ENCODE results near the gene SORBS2. TPM values are rescaled to one million over a fixed set of nuclear protein-coding genes. Genes with fewer than 3 reads are reported as not detected.
"Not testable (repeated sequence)": the region's sequence is repeated elsewhere in the genome, so short reads cannot be mapped to it uniquely, and the experiment has no call there.

SORBS2 gene
- total RNA-seq, 1 experiment from 2014 or later: 44.5 TPM

- CTCF ChIA-PET: no interaction called here
- H3K9me3 Mint-ChIP-seq: peaks cover 6% of the 10 kb centered on the region; the same call in 1 of the 2 replicates
- H3K27me3 Mint-ChIP-seq (ENCODE audit: low read depth): no peaks in the 10 kb centered on the region
- DNase-seq (ENCODE audit: low spot score) (no peak), ATAC-seq (no peak)
- H3K36me3 Mint-ChIP-seq: no peaks in the 10 kb centered on the region
- TF ChIP-seq GRHL2 (CRISPR knock-in tag; IDR thresholded peaks at IDR 0.05; ENCODE audit: insufficient replicate concordance, severe bottlenecking): no peak
- TF ChIP-seq, protein P1, sequence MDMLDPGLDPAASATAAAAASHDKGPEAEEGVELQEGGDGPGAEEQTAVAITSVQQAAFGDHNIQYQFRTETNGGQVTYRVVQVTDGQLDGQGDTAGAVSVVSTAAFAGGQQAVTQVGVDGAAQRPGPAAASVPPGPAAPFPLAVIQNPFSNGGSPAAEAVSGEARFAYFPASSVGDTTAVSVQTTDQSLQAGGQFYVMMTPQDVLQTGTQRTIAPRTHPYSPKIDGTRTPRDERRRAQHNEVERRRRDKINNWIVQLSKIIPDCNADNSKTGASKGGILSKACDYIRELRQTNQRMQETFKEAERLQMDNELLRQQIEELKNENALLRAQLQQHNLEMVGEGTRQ (CRISPR knock-in tag; IDR thresholded peaks at IDR 0.05): no peak
- TF ChIP-seq CREM (CRISPR knock-in tag; IDR thresholded peaks at IDR 0.05): no peak
- TF ChIP-seq, protein P2, sequence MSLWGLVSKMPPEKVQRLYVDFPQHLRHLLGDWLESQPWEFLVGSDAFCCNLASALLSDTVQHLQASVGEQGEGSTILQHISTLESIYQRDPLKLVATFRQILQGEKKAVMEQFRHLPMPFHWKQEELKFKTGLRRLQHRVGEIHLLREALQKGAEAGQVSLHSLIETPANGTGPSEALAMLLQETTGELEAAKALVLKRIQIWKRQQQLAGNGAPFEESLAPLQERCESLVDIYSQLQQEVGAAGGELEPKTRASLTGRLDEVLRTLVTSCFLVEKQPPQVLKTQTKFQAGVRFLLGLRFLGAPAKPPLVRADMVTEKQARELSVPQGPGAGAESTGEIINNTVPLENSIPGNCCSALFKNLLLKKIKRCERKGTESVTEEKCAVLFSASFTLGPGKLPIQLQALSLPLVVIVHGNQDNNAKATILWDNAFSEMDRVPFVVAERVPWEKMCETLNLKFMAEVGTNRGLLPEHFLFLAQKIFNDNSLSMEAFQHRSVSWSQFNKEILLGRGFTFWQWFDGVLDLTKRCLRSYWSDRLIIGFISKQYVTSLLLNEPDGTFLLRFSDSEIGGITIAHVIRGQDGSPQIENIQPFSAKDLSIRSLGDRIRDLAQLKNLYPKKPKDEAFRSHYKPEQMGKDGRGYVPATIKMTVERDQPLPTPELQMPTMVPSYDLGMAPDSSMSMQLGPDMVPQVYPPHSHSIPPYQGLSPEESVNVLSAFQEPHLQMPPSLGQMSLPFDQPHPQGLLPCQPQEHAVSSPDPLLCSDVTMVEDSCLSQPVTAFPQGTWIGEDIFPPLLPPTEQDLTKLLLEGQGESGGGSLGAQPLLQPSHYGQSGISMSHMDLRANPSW (CRISPR knock-in tag; conservative IDR thresholded peaks at IDR 0.05; ENCODE audit: low read depth): no peak
- TF ChIP-seq JAZF1 (CRISPR knock-in tag; IDR thresholded peaks at IDR 0.05): no peak
- no peak for TF ChIP-seq IRF1 (CRISPR knock-in tag; IDR thresholded peaks at IDR 0.05)
- H3K4me3 Mint-ChIP-seq: no peak overlapping the region
- peaks cover 7% of the 10 kb centered on the region for H3K4me1 Mint-ChIP-seq
- no peak overlapping the region for H3K27ac Mint-ChIP-seq
- POLR2A ChIA-PET: no interaction called here
Observed at GRCh38 chr4:185716141-185716551, 95.8 kb downstream of the SORBS2 start.

DNA sequence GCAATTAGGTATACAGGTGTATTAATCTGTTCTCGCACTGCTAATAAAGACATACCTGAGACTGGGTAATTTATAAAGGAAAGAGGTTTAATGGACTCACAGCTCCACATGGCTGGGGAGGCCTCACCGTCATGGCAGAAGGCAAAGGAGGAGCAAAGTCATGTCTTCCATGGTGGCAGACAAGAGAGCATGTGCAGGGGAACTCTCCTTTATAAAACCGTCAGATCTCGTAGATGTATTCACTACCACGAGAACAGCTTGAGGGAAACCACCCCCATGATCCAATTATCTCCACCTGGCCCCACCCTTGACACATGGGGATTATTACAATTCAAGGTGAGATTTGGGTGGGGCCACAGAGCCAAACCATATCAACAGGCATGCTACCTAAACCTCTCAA, 97.5 kb downstream of the SORBS2 start:
- H3K9me3 Mint-ChIP-seq; H3K36me3 Mint-ChIP-seq; H3K27me3 Mint-ChIP-seq (ENCODE audit: low read depth); DNase-seq (ENCODE audit: low spot score); CTCF ChIA-PET; ATAC-seq; H3K27ac Mint-ChIP-seq; POLR2A ChIA-PET; H3K4me3 Mint-ChIP-seq: not testable (repeated sequence)
- peaks cover 11% of the 10 kb centered on the region for H3K4me1 Mint-ChIP-seq

DNA sequence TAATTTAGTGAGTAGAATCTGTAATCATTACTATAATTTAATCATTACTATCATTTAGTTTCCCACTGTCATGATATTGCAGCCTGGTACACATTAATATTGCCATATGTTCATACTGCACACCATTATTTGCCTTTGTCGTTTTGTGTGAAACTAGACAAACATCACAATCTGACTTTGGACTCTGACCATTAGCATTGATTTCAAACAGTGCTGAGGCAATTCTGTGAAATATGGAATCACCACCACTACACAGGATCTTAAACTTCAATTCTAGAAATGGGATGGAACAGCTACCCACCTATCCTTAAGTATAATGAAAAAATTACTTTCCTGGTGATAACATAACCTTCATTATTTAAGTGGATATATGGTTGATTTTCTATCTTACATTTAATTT, 98.3 kb downstream of the SORBS2 start:
- Mint-ChIP-seq H3K4me1 (peaks cover 11% of the 10 kb centered on the region), H3K36me3 (peaks cover 5% of the 10 kb centered on the region; the same call in 1 of the 2 replicates), H3K4me3 (no peak overlapping the region), H3K9me3 (peaks cover 6% of the 10 kb centered on the region; the same call in 1 of the 2 replicates), H3K27me3 (ENCODE audit: low read depth) (no peaks in the 10 kb centered on the region), H3K27ac (no peak overlapping the region)
- ChIA-PET CTCF (no interaction called here), POLR2A (no interaction called here)
- ATAC-seq (no peak), DNase-seq (ENCODE audit: low spot score) (no peak)
- peak; percentile 99 for TF ChIP-seq GABPB1 (CRISPR knock-in tag; IDR thresholded peaks at IDR 0.05)
- no peak for TF ChIP-seq MYBL2 (CRISPR knock-in tag; IDR thresholded peaks at IDR 0.05)

- CTCF ChIA-PET: no interaction called here
Observed at GRCh38 chr4:185713272-185713671, 98.7 kb downstream of the SORBS2 start.

More at GRCh38 chr4:185713272-185713671, 98.7 kb downstream of the SORBS2 start:
- Mint-ChIP-seq H3K27ac (no peak overlapping the region), H3K36me3 (peaks cover 5% of the 10 kb centered on the region; the same call in 1 of the 2 replicates), H3K9me3 (peaks cover 6% of the 10 kb centered on the region; the same call in 1 of the 2 replicates), H3K27me3 (ENCODE audit: low read depth) (no peaks in the 10 kb centered on the region), H3K4me3 (no peak overlapping the region), H3K4me1 (peaks cover 11% of the 10 kb centered on the region)
- DNase-seq (ENCODE audit: low spot score) (no peak), ATAC-seq (no peak)
- TF ChIP-seq, protein P3, sequence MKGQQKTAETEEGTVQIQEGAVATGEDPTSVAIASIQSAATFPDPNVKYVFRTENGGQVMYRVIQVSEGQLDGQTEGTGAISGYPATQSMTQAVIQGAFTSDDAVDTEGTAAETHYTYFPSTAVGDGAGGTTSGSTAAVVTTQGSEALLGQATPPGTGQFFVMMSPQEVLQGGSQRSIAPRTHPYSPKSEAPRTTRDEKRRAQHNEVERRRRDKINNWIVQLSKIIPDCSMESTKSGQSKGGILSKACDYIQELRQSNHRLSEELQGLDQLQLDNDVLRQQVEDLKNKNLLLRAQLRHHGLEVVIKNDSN (CRISPR knock-in tag; IDR thresholded peaks at IDR 0.05): no peak
- no peak for TF ChIP-seq ATF3 (CRISPR knock-in tag; conservative IDR thresholded peaks at IDR 0.05)
- TF ChIP-seq, protein P4, sequence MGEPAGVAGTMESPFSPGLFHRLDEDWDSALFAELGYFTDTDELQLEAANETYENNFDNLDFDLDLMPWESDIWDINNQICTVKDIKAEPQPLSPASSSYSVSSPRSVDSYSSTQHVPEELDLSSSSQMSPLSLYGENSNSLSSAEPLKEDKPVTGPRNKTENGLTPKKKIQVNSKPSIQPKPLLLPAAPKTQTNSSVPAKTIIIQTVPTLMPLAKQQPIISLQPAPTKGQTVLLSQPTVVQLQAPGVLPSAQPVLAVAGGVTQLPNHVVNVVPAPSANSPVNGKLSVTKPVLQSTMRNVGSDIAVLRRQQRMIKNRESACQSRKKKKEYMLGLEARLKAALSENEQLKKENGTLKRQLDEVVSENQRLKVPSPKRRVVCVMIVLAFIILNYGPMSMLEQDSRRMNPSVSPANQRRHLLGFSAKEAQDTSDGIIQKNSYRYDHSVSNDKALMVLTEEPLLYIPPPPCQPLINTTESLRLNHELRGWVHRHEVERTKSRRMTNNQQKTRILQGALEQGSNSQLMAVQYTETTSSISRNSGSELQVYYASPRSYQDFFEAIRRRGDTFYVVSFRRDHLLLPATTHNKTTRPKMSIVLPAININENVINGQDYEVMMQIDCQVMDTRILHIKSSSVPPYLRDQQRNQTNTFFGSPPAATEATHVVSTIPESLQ (CRISPR knock-in tag; IDR thresholded peaks at IDR 0.05): no peak
- POLR2A ChIA-PET: no interaction called here

All from WTC11 (cell line).